HEK293 (cell line): Measurements from ENCODE around the gene SQSTM1.

Experiments
- BCL11A ChIP-seq: fragments of 450-650 bp; formaldehyde crosslinking; IDR thresholded peaks from 2 replicates; pipeline ENCODE4 v1.5.1; 2016; ENCODE audit warnings: low read depth, missing biosample characterization, missing genetic modification characterization
- BCL11B ChIP-seq: fragments of 450-650 bp; formaldehyde crosslinking; IDR thresholded peaks from 2 replicates; pipeline ENCODE4 v1.5.1; 2016; ENCODE audit warnings: low read depth, missing biosample characterization, missing genetic modification characterization
- GLI2 ChIP-seq: fragments of 450-650 bp; formaldehyde crosslinking; IDR thresholded peaks from 2 replicates; pipeline ENCODE4; 2017; ENCODE audit warnings: missing biosample characterization, missing genetic modification characterization, low read depth, borderline replicate concordance
- GLIS2 ChIP-seq: fragments of 450-650 bp; formaldehyde crosslinking; IDR thresholded peaks from 2 replicates; pipeline ENCODE4 v1.5.1; 2016; ENCODE audit warnings: missing biosample characterization, missing genetic modification characterization
- KLF16 ChIP-seq: fragments of 450-650 bp; formaldehyde crosslinking; IDR thresholded peaks from 2 replicates; pipeline ENCODE4 v1.5.1; 2017; ENCODE audit warnings: missing biosample characterization, missing genetic modification characterization
- KLF8 ChIP-seq: fragments of 450-650 bp; formaldehyde crosslinking; IDR thresholded peaks from 2 replicates; pipeline ENCODE4 v1.5.1; 2016; ENCODE audit warnings: missing biosample characterization, missing genetic modification characterization
- MZF1 ChIP-seq: fragments of 450-650 bp; formaldehyde crosslinking; IDR thresholded peaks from 2 replicates; pipeline ENCODE4 v1.5.1; 2017; ENCODE audit warnings: missing biosample characterization, missing genetic modification characterization, borderline replicate concordance
- PRDM10 ChIP-seq: fragments of 450-650 bp; formaldehyde crosslinking; IDR thresholded peaks from 2 replicates; pipeline ENCODE4 v1.5.1; 2016; ENCODE audit warnings: missing biosample characterization, missing genetic modification characterization
- SCRT2 ChIP-seq: fragments of 450-650 bp; formaldehyde crosslinking; IDR thresholded peaks from 2 replicates; pipeline ENCODE4 v1.5.1; 2016; ENCODE audit warnings: missing biosample characterization, missing genetic modification characterization
- SP7 ChIP-seq: fragments of 450-650 bp; formaldehyde crosslinking; IDR thresholded peaks from 2 replicates; pipeline ENCODE4 v1.5.1; 2016; ENCODE audit warnings: missing biosample characterization, missing genetic modification characterization
- ZBTB17 ChIP-seq: fragments of 450-650 bp; formaldehyde crosslinking; IDR thresholded peaks from 2 replicates; pipeline ENCODE4 v1.5.1; 2016; ENCODE audit warnings: missing biosample characterization, missing genetic modification characterization
- ZBTB20 ChIP-seq: fragments of 450-650 bp; formaldehyde crosslinking; IDR thresholded peaks from 2 replicates; pipeline ENCODE4 v1.5.1; 2016; ENCODE audit warnings: missing biosample characterization, missing genetic modification characterization
- ZBTB49 ChIP-seq: fragments of 450-650 bp; formaldehyde crosslinking; IDR thresholded peaks from 2 replicates; pipeline ENCODE4 v1.5.1; 2016; ENCODE audit warnings: missing biosample characterization, missing genetic modification characterization, low read depth
- ZEB2 ChIP-seq: fragments of 450-650 bp; formaldehyde crosslinking; IDR thresholded peaks from 2 replicates; pipeline ENCODE4 v1.5.1; 2016; ENCODE audit warnings: missing biosample characterization, missing genetic modification characterization
- ZNF221 ChIP-seq: fragments of 450-650 bp; formaldehyde crosslinking; IDR thresholded peaks from 2 replicates; pipeline ENCODE4 v1.5.1; 2017; ENCODE audit warnings: missing biosample characterization, missing genetic modification characterization, borderline replicate concordance
- ZNF266 ChIP-seq: fragments of 450-650 bp; formaldehyde crosslinking; IDR thresholded peaks from 2 replicates; pipeline ENCODE4 v1.5.1; 2016; ENCODE audit warnings: missing biosample characterization, missing genetic modification characterization, low read depth
- ZNF302 ChIP-seq: fragments of 450-650 bp; formaldehyde crosslinking; IDR thresholded peaks from 2 replicates; pipeline ENCODE4 v1.5.1; 2016; ENCODE audit warnings: missing biosample characterization, missing genetic modification characterization, low read depth
- ZNF354C ChIP-seq: fragments of 450-650 bp; formaldehyde crosslinking; IDR thresholded peaks from 2 replicates; pipeline ENCODE4 v1.5.1; 2016; ENCODE audit warnings: missing biosample characterization, missing genetic modification characterization, low read depth, borderline replicate concordance
- ZNF426 ChIP-seq: fragments of 450-650 bp; formaldehyde crosslinking; IDR thresholded peaks from 2 replicates; pipeline ENCODE4 v1.5.1; 2017; ENCODE audit warnings: missing biosample characterization, missing genetic modification characterization, mild to moderate bottlenecking, inconsistent platforms, moderate library complexity
- ZNF501 ChIP-seq: fragments of 450-650 bp; formaldehyde crosslinking; IDR thresholded peaks from 2 replicates; pipeline ENCODE4 v1.5.1; 2016; ENCODE audit warnings: missing biosample characterization, missing genetic modification characterization
- ZNF548 ChIP-seq: fragments of 450-650 bp; formaldehyde crosslinking; IDR thresholded peaks from 2 replicates; pipeline ENCODE4 v1.5.1; 2016; ENCODE audit warnings: missing biosample characterization, missing genetic modification characterization
- ZNF549 ChIP-seq: fragments of 450-650 bp; IDR thresholded peaks from 2 replicates; pipeline ENCODE4 v1.5.1; 2018; ENCODE audit warnings: missing biosample characterization, missing genetic modification characterization, mild to moderate bottlenecking, inconsistent platforms, moderate library complexity
- ZNF585B ChIP-seq: fragments of 450-650 bp; formaldehyde crosslinking; IDR thresholded peaks from 2 replicates; pipeline ENCODE4 v1.5.1; 2016; ENCODE audit warnings: missing biosample characterization, missing genetic modification characterization
- ZNF610 ChIP-seq: fragments of 450-650 bp; formaldehyde crosslinking; IDR thresholded peaks from 2 replicates; pipeline ENCODE4 v1.5.1; 2016; ENCODE audit warnings: missing biosample characterization, missing genetic modification characterization, borderline replicate concordance
- ZNF747 ChIP-seq: fragments of 450-650 bp; formaldehyde crosslinking; IDR thresholded peaks from 2 replicates; pipeline ENCODE4 v1.5.1; 2016; ENCODE audit warnings: missing biosample characterization, missing genetic modification characterization
- ZNF791 ChIP-seq: fragments of 450-650 bp; formaldehyde crosslinking; IDR thresholded peaks from 2 replicates; pipeline ENCODE4 v1.5.1; 2016; ENCODE audit warnings: missing biosample characterization, missing genetic modification characterization
- ZXDB ChIP-seq: fragments of 450-650 bp; formaldehyde crosslinking; IDR thresholded peaks from 2 replicates; pipeline ENCODE4 v1.5.1; 2016; ENCODE audit warnings: missing biosample characterization, missing genetic modification characterization
- TF ChIP-seq, protein P1 (sequence below): fragments of 450-650 bp; formaldehyde crosslinking; IDR thresholded peaks from 2 replicates; pipeline ENCODE4 v1.5.1; 2017; ENCODE audit warnings: missing biosample characterization, missing genetic modification characterization
- TF ChIP-seq, protein P2 (sequence below): fragments of 450-650 bp; formaldehyde crosslinking; IDR thresholded peaks from 2 replicates; pipeline ENCODE4 v1.5.1; 2016; ENCODE audit warnings: missing biosample characterization, missing genetic modification characterization

SQSTM1 gene

DNA sequence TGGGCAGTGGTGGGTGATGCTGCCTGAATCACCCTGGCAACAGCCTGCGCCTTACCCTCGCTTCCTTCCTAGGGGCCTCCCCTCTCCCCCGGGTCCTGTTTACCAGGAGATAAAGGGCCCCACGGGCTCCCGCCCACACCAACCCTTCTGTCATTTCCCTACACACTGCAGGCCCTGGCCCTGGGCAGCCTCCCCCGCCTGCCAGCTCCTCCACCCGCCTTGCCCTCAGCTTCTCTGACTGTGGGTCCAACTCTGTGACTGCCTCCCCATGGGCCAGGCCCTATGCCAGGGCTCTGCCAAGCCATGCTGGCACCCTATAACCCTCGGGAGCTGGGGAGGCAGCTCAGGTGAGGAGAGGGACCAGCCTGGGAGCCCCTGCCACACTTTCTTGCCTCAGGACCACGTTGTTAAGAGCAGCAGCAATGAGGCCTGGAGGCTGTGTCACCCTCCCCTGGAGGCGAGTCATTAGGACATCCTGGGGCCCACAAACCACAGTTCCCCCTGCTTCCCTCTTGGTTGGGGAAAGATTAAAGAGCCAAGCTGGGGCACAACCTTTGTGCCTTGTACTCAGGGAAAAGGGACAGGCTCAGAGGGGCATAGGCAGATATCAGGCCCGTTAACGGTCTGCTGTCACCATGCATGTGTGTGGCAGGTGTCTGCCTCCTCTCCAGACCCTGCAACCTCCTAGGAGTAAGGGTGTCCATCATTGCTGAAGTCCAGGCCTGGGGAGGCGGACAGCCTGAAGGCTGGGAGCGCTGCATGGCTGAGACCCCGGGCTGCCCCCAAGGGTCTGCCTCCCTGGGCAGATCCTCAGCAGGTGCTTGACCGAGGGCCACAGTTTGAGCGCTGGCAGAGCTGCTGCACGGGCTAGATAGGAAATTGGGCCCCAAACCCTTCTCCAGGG lies 16.8 kb upstream of the SQSTM1 start (continued):
- TF ChIP-seq, protein P1, sequence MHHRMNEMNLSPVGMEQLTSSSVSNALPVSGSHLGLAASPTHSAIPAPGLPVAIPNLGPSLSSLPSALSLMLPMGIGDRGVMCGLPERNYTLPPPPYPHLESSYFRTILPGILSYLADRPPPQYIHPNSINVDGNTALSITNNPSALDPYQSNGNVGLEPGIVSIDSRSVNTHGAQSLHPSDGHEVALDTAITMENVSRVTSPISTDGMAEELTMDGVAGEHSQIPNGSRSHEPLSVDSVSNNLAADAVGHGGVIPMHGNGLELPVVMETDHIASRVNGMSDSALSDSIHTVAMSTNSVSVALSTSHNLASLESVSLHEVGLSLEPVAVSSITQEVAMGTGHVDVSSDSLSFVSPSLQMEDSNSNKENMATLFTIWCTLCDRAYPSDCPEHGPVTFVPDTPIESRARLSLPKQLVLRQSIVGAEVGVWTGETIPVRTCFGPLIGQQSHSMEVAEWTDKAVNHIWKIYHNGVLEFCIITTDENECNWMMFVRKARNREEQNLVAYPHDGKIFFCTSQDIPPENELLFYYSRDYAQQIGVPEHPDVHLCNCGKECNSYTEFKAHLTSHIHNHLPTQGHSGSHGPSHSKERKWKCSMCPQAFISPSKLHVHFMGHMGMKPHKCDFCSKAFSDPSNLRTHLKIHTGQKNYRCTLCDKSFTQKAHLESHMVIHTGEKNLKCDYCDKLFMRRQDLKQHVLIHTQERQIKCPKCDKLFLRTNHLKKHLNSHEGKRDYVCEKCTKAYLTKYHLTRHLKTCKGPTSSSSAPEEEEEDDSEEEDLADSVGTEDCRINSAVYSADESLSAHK (tag by site-specific recombination), result no peak
- no peak for TF ChIP-seq ZNF791
- peak; percentile 79 for TF ChIP-seq ZBTB20 (tag by site-specific recombination)
- TF ChIP-seq ZNF354C (tag by site-specific recombination), result no peak
- TF ChIP-seq BCL11A (tag by site-specific recombination), result no peak
- no peak for TF ChIP-seq ZNF549
- no peak for TF ChIP-seq ZNF266
- no peak for TF ChIP-seq ZXDB (tag by site-specific recombination)
- TF ChIP-seq ZNF221 (tag by site-specific recombination), result no peak
- TF ChIP-seq GLI2, result no peak
- no peak for TF ChIP-seq ZNF501 (tag by site-specific recombination)
- TF ChIP-seq ZNF548, result no peak
- TF ChIP-seq ZBTB17 (tag by site-specific recombination), result no peak
- no peak for TF ChIP-seq ZNF585B
- no peak for TF ChIP-seq ZNF610 (tag by site-specific recombination)
- 0 out of 2 replicates have a peak, but pooled peaks have one; percentile 12 for TF ChIP-seq SP7
- no peak for TF ChIP-seq BCL11B (tag by site-specific recombination)
- TF ChIP-seq MZF1 (tag by site-specific recombination), result no peak
- TF ChIP-seq ZNF302 (tag by site-specific recombination), result no peak
- TF ChIP-seq ZBTB49 (tag by site-specific recombination), result no peak
- no peak for TF ChIP-seq KLF8 (tag by site-specific recombination)
- no peak for TF ChIP-seq ZNF747
- TF ChIP-seq SCRT2 (tag by site-specific recombination), result no peak
- peak; percentile 38 for TF ChIP-seq GLIS2
- peak; percentile 5; the same call in 1 of the 2 replicates for TF ChIP-seq PRDM10 (tag by site-specific recombination)
- TF ChIP-seq ZNF426 (tag by site-specific recombination), result no peak
- TF ChIP-seq, protein P2, sequence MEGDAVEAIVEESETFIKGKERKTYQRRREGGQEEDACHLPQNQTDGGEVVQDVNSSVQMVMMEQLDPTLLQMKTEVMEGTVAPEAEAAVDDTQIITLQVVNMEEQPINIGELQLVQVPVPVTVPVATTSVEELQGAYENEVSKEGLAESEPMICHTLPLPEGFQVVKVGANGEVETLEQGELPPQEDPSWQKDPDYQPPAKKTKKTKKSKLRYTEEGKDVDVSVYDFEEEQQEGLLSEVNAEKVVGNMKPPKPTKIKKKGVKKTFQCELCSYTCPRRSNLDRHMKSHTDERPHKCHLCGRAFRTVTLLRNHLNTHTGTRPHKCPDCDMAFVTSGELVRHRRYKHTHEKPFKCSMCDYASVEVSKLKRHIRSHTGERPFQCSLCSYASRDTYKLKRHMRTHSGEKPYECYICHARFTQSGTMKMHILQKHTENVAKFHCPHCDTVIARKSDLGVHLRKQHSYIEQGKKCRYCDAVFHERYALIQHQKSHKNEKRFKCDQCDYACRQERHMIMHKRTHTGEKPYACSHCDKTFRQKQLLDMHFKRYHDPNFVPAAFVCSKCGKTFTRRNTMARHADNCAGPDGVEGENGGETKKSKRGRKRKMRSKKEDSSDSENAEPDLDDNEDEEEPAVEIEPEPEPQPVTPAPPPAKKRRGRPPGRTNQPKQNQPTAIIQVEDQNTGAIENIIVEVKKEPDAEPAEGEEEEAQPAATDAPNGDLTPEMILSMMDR (tag by site-specific recombination), result no peak
- TF ChIP-seq KLF16, result no peak
- TF ChIP-seq ZEB2 (tag by site-specific recombination), result 0 out of 2 replicates have a peak, but pooled peaks have one; percentile 23
